Glutamatergic neuron (in vitro differentiated cells): Measurements from ENCODE around the gene ZNF174. TPM values are rescaled to one million over a fixed set of nuclear protein-coding genes. Genes with fewer than 3 reads are reported as not detected.
A peak's percentile ranks its signal among the peaks of the same experiment; 100 is the strongest.

ENCODE experiments used
- DNase-seq: peaks from one replicate; pipeline ENCODE4 v3.0.0; 2022
- H3K27ac Mint-ChIP-seq: one replicate; pipeline ENCODE4 v1.8.0; 2020; ENCODE audit warnings: mild to moderate bottlenecking, mixed read lengths, inconsistent platforms; ENCODE audit not compliant: unreplicated experiment
- H3K27me3 Mint-ChIP-seq: one replicate; pipeline ENCODE4 v1.8.0; 2020; ENCODE audit warnings: mild to moderate bottlenecking, moderate library complexity, mixed read lengths, inconsistent platforms; ENCODE audit not compliant: unreplicated experiment
- H3K36me3 Mint-ChIP-seq: one replicate; pipeline ENCODE4 v1.8.0; 2020; ENCODE audit warnings: mild to moderate bottlenecking, mixed read lengths, inconsistent platforms; ENCODE audit not compliant: unreplicated experiment
- H3K4me1 Mint-ChIP-seq: one replicate; pipeline ENCODE4 v1.8.0; 2020; ENCODE audit warnings: mild to moderate bottlenecking, low read depth, mixed read lengths, inconsistent platforms; ENCODE audit not compliant: unreplicated experiment
- H3K4me3 Mint-ChIP-seq: one replicate; pipeline ENCODE4 v1.8.0; 2020; ENCODE audit warnings: mild to moderate bottlenecking, mixed read lengths, inconsistent platforms; ENCODE audit not compliant: unreplicated experiment
- H3K9me3 Mint-ChIP-seq: one replicate; pipeline ENCODE4 v1.8.0; 2020; ENCODE audit warnings: mild to moderate bottlenecking, moderate library complexity, mixed read lengths, inconsistent platforms; ENCODE audit not compliant: unreplicated experiment
- total RNA-seq: library from RNA; stranded (reverse); fragmentation: NEBNext Ultra II Directional; extraction: Animal tissue kit (Norgen Biotek cat#: 25700); gene quantifications from one replicate; pipeline ENCODE4 v1.2.1, GENCODE V29; 2021; ENCODE audit not compliant: unreplicated experiment
- TF ChIP-seq, protein P1 (sequence below): fragments of 200-600 bp; sonication (generic); IDR thresholded peaks from one replicate; pipeline ENCODE4 v1.5.0; 2021; ENCODE audit not compliant: partially characterized antibody, unreplicated experiment

ZNF174 gene
- total RNA-seq, 1 donor from 2014 or later: 16.3 TPM

DNA sequence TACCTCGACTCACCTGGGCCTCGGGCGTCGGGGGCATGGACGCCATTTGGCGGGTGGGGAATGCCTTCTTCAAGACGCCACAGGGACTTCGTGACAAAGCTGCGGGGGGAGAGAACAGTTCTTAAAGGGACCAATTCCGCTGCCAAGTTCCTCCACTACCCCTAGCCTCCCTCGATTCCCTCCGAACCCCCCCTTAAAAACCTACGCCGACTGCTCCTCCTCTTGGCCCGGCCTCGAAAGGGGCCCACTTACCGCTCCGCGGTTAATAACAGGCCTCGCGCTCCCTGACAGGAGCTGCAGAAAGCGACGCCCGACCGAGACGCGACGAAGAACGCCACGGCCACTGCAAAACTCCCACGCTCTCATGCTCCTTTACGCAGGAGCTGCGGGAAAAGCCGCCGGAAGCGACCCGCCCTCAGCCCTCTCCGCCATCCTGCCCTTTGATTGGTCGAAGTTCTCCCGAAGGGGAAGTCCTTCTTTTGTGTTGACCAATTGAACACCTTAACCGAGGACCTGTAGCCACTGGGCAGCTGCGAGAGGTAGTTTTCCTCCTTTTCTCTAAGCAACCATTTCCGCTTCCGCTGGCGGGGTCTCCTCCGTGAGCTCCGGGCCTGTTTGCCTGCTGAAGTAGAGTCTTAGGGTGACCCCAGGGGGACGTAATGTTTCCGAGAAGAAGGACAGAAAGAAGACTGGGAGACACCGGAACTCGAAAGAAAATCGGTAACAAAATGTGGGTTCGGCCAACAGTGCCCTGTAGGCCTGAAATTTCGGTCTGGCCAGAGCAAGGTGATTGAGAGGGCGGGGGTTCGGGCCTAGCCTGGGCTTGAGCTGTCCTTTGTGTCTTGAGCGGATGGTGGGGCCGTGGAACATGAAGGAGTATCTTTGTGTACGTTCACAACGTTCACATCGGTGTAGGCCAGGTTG is 42.4 kb downstream of the ZNF174 start, which contains the start of the genes NAA60 and ZNF597:
NAA60 (plus strand) TSS at position 573 of the 924 bp plus-strand sequence. CDS start 32,548 bp downstream, outside the sequence.
ZNF597 (minus strand) TSS at position 397 of the 924 bp plus-strand sequence; CDS start at position 46, 351 bp downstream.
- peak within 1 kb of the TSS; percentile 96 for H3K27ac Mint-ChIP-seq
- H3K27me3 Mint-ChIP-seq: peaks cover 5% of the 10 kb centered on the region
- TF ChIP-seq, protein P1, sequence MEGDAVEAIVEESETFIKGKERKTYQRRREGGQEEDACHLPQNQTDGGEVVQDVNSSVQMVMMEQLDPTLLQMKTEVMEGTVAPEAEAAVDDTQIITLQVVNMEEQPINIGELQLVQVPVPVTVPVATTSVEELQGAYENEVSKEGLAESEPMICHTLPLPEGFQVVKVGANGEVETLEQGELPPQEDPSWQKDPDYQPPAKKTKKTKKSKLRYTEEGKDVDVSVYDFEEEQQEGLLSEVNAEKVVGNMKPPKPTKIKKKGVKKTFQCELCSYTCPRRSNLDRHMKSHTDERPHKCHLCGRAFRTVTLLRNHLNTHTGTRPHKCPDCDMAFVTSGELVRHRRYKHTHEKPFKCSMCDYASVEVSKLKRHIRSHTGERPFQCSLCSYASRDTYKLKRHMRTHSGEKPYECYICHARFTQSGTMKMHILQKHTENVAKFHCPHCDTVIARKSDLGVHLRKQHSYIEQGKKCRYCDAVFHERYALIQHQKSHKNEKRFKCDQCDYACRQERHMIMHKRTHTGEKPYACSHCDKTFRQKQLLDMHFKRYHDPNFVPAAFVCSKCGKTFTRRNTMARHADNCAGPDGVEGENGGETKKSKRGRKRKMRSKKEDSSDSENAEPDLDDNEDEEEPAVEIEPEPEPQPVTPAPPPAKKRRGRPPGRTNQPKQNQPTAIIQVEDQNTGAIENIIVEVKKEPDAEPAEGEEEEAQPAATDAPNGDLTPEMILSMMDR: no peak
- peaks cover 2% of the 10 kb centered on the region for H3K4me1 Mint-ChIP-seq
- H3K9me3 Mint-ChIP-seq: peaks cover 13% of the 10 kb centered on the region
- peaks cover 9% of the 10 kb centered on the region for H3K36me3 Mint-ChIP-seq
- DNase-seq: peak; percentile 80
- H3K4me3 Mint-ChIP-seq: peak within 1 kb of the TSS; percentile 100

DNA sequence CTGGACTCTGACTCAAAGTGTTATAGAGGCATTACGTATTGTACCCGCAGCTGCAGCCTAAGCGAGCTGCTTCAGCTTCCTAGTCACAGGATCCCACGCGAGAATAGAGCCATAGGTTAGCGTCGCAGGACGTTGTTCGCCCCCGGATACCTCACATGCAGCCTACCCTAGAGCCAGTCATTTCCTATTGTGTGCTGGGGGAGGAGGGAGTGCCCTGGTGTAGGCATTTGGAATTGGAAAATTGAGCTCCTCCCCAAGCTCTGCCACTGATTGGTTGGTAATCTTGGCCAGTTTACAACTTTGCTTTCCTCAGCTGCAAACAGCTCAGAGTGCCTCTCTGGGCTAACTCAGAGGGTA is 43.0 kb downstream of the ZNF174 start:
- Mint-ChIP-seq H3K27ac (peak overlapping the region; percentile 96), H3K4me3 (peak overlapping the region; percentile 100), H3K9me3 (peaks cover 13% of the 10 kb centered on the region), H3K27me3 (peaks cover 5% of the 10 kb centered on the region), H3K36me3 (peaks cover 10% of the 10 kb centered on the region), H3K4me1 (peaks cover 2% of the 10 kb centered on the region)
- TF ChIP-seq, protein P1: no peak
- DNase-seq: peak; percentile 28

DNA sequence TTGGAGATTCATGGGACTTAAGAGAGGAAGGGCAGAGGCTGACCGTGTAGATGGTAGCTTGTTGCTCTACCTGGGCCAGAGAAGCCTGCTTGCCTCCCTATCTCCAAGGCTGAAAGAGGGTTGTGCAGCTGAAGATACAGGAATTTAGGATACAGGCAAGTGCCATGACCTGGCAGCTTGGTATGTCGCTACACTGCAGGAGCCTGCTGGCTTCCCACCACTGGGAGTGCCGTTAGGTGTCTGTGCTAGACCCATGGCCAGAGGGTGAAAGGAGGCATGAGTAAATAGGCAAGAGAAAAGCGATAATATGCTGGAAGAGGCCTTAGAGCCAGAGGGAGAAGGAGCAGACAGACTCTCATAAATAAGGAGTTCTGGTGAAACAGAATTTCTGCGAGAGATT is 53.1 kb downstream of the ZNF174 start:
- no peak for DNase-seq
- no peak overlapping the region for H3K27ac Mint-ChIP-seq
- peaks cover 5% of the 10 kb centered on the region for H3K36me3 Mint-ChIP-seq
- peaks cover 4% of the 10 kb centered on the region for H3K4me1 Mint-ChIP-seq
- TF ChIP-seq, protein P1: no peak
- H3K9me3 Mint-ChIP-seq: peaks cover 12% of the 10 kb centered on the region
- no peak overlapping the region for H3K4me3 Mint-ChIP-seq
- H3K27me3 Mint-ChIP-seq: peaks cover 11% of the 10 kb centered on the region

DNA sequence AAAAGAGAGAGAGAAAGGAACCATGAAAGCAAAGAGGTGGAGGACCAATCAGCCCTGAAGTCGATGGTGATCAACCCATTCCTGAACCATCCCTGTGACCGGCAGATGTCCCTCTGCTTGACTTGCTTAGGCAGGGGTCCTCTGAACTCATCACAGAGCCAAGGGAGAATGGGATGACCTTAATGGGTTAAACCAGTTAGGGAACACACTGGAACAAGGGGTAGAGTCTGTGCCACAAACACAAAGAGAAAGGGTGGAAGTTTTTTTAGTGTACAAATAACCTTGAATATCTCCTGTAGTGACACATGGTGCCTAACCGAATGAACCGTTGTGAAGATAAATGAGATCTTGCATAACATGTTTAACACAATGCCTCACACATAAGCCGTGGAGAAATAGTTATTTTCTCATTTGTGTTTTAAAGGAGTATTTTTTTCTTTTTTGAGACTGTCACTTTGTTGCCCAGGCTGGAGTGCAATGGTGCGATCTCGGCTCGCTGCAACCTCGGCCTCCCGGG is 53.7 kb downstream of the ZNF174 start:
- Mint-ChIP-seq H3K9me3 (peaks cover 12% of the 10 kb centered on the region), H3K4me1 (peaks cover 10% of the 10 kb centered on the region), H3K27ac (no peak overlapping the region), H3K36me3 (peaks cover 3% of the 10 kb centered on the region), H3K27me3 (peaks cover 11% of the 10 kb centered on the region), H3K4me3 (no peak overlapping the region)
- TF ChIP-seq, protein P1: no peak
- DNase-seq: no peak
